WTC11 (cell line): ENCODE results near the gene LTF.

Source experiments
- CBFB ChIP-seq: sonication (generic); formaldehyde crosslinking; IDR thresholded peaks from 2 replicates; pipeline ENCODE4 v1.8.1; 2022; ENCODE audit warnings: mild to moderate bottlenecking, low read depth, missing genetic modification reagents
- HMGA2 ChIP-seq: fragments of 250-450 bp; sonication (Bioruptor Pico); IDR thresholded peaks from 2 replicates; pipeline ENCODE4 v1.4.0; 2021; ENCODE audit warnings: mild to moderate bottlenecking, moderate library complexity
- JUN ChIP-seq: sonication (generic); formaldehyde crosslinking; IDR thresholded peaks from 2 replicates; pipeline ENCODE4 v1.8.0; 2023; ENCODE audit warnings: mild to moderate bottlenecking, missing genetic modification reagents
- NR1H2 ChIP-seq: sonication (generic); formaldehyde crosslinking; IDR thresholded peaks from 2 replicates; pipeline ENCODE4 v1.9.0; 2021; ENCODE audit warnings: mild to moderate bottlenecking, moderate library complexity, missing genetic modification reagents
- NR2C2 ChIP-seq: sonication (generic); formaldehyde crosslinking; IDR thresholded peaks from 2 replicates; pipeline ENCODE4 v1.8.0; 2022; ENCODE audit warnings: mild to moderate bottlenecking, missing genetic modification reagents
- OVOL2 ChIP-seq: fragments of 250-450 bp; sonication (Bioruptor Pico); IDR thresholded peaks from 2 replicates; pipeline ENCODE4 v1.9.0; 2021; ENCODE audit warnings: mild to moderate bottlenecking, borderline replicate concordance
- TF ChIP-seq, protein P1 (sequence below): sonication (generic); formaldehyde crosslinking; conservative IDR thresholded peaks from 2 replicates; pipeline ENCODE4 v1.8.1; 2023; ENCODE audit warnings: mild to moderate bottlenecking, low read depth, missing genetic modification reagents, moderate library complexity
- TF ChIP-seq, protein P2 (sequence below): fragments of 200-600 bp; IDR thresholded peaks from 2 replicates; pipeline ENCODE4 v1.8.0; 2022; ENCODE audit warnings: antibody characterized with exemption
- TF ChIP-seq, protein P3 (sequence below): sonication (generic); formaldehyde crosslinking; IDR thresholded peaks from 2 replicates; pipeline ENCODE4 v1.8.1; 2023; ENCODE audit warnings: mild to moderate bottlenecking, missing genetic modification reagents
- TF ChIP-seq, protein P4 (sequence below): sonication (generic); formaldehyde crosslinking; conservative IDR thresholded peaks from 2 replicates; pipeline ENCODE4 v1.8.1; 2022; ENCODE audit warnings: mild to moderate bottlenecking, missing genetic modification reagents
- TF ChIP-seq, protein P5 (sequence below): sonication (generic); formaldehyde crosslinking; IDR thresholded peaks from 2 replicates; pipeline ENCODE4 v1.8.1; 2023; ENCODE audit warnings: mild to moderate bottlenecking, missing genetic modification reagents, borderline replicate concordance
- TF ChIP-seq, protein P6 (sequence below): sonication (generic); formaldehyde crosslinking; IDR thresholded peaks from 2 replicates; pipeline ENCODE4 v1.8.1; 2023; ENCODE audit warnings: mild to moderate bottlenecking, missing genetic modification reagents, moderate library complexity
- TF ChIP-seq, protein P7 (sequence below): sonication (generic); formaldehyde crosslinking; IDR thresholded peaks from 2 replicates; pipeline ENCODE4 v1.8.1; 2022; ENCODE audit warnings: missing genetic modification reagents, borderline replicate concordance

DNA sequence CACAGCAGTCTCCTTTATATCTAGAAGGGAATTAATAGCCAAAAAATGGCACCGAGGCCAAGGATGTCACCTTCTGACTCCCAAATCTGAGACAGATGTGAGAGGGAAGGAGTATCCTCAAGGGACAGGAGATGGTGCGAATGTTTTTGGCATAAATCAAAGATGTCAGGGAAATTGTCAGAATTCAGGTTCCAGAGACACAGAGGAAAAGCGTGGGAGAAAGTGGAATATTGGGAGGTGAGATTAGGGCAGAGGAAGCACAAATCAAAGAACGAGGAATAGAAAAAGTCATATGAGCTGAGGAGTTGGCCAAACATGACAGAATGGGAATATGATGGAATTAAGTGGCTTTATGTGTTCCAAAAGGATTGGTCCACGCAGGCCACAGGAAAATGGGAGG is 63.9 kb downstream of the LTF start:
- TF ChIP-seq, protein P1, sequence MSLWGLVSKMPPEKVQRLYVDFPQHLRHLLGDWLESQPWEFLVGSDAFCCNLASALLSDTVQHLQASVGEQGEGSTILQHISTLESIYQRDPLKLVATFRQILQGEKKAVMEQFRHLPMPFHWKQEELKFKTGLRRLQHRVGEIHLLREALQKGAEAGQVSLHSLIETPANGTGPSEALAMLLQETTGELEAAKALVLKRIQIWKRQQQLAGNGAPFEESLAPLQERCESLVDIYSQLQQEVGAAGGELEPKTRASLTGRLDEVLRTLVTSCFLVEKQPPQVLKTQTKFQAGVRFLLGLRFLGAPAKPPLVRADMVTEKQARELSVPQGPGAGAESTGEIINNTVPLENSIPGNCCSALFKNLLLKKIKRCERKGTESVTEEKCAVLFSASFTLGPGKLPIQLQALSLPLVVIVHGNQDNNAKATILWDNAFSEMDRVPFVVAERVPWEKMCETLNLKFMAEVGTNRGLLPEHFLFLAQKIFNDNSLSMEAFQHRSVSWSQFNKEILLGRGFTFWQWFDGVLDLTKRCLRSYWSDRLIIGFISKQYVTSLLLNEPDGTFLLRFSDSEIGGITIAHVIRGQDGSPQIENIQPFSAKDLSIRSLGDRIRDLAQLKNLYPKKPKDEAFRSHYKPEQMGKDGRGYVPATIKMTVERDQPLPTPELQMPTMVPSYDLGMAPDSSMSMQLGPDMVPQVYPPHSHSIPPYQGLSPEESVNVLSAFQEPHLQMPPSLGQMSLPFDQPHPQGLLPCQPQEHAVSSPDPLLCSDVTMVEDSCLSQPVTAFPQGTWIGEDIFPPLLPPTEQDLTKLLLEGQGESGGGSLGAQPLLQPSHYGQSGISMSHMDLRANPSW (CRISPR knock-in tag): no peak
- TF ChIP-seq, protein P2, sequence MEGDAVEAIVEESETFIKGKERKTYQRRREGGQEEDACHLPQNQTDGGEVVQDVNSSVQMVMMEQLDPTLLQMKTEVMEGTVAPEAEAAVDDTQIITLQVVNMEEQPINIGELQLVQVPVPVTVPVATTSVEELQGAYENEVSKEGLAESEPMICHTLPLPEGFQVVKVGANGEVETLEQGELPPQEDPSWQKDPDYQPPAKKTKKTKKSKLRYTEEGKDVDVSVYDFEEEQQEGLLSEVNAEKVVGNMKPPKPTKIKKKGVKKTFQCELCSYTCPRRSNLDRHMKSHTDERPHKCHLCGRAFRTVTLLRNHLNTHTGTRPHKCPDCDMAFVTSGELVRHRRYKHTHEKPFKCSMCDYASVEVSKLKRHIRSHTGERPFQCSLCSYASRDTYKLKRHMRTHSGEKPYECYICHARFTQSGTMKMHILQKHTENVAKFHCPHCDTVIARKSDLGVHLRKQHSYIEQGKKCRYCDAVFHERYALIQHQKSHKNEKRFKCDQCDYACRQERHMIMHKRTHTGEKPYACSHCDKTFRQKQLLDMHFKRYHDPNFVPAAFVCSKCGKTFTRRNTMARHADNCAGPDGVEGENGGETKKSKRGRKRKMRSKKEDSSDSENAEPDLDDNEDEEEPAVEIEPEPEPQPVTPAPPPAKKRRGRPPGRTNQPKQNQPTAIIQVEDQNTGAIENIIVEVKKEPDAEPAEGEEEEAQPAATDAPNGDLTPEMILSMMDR: no peak
- TF ChIP-seq, protein P3, sequence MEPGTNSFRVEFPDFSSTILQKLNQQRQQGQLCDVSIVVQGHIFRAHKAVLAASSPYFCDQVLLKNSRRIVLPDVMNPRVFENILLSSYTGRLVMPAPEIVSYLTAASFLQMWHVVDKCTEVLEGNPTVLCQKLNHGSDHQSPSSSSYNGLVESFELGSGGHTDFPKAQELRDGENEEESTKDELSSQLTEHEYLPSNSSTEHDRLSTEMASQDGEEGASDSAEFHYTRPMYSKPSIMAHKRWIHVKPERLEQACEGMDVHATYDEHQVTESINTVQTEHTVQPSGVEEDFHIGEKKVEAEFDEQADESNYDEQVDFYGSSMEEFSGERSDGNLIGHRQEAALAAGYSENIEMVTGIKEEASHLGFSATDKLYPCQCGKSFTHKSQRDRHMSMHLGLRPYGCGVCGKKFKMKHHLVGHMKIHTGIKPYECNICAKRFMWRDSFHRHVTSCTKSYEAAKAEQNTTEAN (CRISPR knock-in tag): no peak
- TF ChIP-seq NR2C2 (no peak), NR1H2 (CRISPR knock-in tag) (no peak), JUN (no peak), HMGA2 (CRISPR knock-in tag) (no peak), CBFB (no peak), OVOL2 (CRISPR knock-in tag) (no peak)
- TF ChIP-seq, protein P4, sequence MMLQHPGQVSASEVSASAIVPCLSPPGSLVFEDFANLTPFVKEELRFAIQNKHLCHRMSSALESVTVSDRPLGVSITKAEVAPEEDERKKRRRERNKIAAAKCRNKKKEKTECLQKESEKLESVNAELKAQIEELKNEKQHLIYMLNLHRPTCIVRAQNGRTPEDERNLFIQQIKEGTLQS (CRISPR knock-in tag): no peak
- TF ChIP-seq, protein P5, sequence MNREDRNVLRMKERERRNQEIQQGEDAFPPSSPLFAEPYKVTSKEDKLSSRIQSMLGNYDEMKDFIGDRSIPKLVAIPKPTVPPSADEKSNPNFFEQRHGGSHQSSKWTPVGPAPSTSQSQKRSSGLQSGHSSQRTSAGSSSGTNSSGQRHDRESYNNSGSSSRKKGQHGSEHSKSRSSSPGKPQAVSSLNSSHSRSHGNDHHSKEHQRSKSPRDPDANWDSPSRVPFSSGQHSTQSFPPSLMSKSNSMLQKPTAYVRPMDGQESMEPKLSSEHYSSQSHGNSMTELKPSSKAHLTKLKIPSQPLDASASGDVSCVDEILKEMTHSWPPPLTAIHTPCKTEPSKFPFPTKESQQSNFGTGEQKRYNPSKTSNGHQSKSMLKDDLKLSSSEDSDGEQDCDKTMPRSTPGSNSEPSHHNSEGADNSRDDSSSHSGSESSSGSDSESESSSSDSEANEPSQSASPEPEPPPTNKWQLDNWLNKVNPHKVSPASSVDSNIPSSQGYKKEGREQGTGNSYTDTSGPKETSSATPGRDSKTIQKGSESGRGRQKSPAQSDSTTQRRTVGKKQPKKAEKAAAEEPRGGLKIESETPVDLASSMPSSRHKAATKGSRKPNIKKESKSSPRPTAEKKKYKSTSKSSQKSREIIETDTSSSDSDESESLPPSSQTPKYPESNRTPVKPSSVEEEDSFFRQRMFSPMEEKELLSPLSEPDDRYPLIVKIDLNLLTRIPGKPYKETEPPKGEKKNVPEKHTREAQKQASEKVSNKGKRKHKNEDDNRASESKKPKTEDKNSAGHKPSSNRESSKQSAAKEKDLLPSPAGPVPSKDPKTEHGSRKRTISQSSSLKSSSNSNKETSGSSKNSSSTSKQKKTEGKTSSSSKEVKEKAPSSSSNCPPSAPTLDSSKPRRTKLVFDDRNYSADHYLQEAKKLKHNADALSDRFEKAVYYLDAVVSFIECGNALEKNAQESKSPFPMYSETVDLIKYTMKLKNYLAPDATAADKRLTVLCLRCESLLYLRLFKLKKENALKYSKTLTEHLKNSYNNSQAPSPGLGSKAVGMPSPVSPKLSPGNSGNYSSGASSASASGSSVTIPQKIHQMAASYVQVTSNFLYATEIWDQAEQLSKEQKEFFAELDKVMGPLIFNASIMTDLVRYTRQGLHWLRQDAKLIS (CRISPR knock-in tag): no peak
- TF ChIP-seq, protein P6, sequence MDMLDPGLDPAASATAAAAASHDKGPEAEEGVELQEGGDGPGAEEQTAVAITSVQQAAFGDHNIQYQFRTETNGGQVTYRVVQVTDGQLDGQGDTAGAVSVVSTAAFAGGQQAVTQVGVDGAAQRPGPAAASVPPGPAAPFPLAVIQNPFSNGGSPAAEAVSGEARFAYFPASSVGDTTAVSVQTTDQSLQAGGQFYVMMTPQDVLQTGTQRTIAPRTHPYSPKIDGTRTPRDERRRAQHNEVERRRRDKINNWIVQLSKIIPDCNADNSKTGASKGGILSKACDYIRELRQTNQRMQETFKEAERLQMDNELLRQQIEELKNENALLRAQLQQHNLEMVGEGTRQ (CRISPR knock-in tag): no peak
- TF ChIP-seq, protein P7, sequence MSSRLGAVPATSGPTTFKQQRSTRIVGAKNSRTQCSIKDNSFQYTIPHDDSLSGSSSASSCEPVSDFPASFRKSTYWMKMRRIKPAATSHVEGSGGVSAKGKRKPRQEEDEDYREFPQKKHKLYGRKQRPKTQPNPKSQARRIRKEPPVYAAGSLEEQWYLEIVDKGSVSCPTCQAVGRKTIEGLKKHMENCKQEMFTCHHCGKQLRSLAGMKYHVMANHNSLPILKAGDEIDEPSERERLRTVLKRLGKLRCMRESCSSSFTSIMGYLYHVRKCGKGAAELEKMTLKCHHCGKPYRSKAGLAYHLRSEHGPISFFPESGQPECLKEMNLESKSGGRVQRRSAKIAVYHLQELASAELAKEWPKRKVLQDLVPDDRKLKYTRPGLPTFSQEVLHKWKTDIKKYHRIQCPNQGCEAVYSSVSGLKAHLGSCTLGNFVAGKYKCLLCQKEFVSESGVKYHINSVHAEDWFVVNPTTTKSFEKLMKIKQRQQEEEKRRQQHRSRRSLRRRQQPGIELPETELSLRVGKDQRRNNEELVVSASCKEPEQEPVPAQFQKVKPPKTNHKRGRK (CRISPR knock-in tag): no peak
